Esophagus muscularis mucosa (tissue), 4 donors: ENCODE measurements around the gene DNAH6. TPM values are rescaled to one million over a fixed set of nuclear protein-coding genes. Genes with fewer than 3 reads are reported as not detected.

ENCODE experiments used
- DNase-seq: peaks from one replicate; pipeline ENCODE4 v3.0.0-alpha.2; 2017; ENCODE audit errors: extremely low spot score
- H3K27ac ChIP-seq, 4 donors: fragments of 200-600 bp; sonication (generic); replicated peaks in 1 of 4; 1 replicate in 3 of 4; 2 replicates in 1 of 4; pipeline ENCODE4 v1.5.1; 2016 to 2019; ENCODE audit warnings: mild to moderate bottlenecking in 1 of 4
- H3K27me3 ChIP-seq, 4 donors: fragments of 200-600 bp; sonication (generic); one replicate each; pipeline versions ENCODE4 v1.5.1 to v1.6.0; 2016 to 2019
- H3K36me3 ChIP-seq, 4 donors: fragments of 200-600 bp; sonication (generic); one replicate each; pipeline ENCODE4 v1.5.1; 2016 to 2019
- H3K4me1 ChIP-seq, 4 donors: fragments of 200-600 bp; sonication (generic); one replicate each; pipeline ENCODE4 v1.5.1; 2016 to 2019
- H3K4me3 ChIP-seq, 4 donors: fragments of 200-600 bp; sonication (generic); 1 replicate in 2 of 4; 2 replicates in 2 of 4; pipeline ENCODE4 v1.5.1; 2016 to 2019; ENCODE audit warnings: mild to moderate bottlenecking in 4 of 4, moderate library complexity in 1 of 4
- H3K9me3 ChIP-seq, 4 donors: fragments of 200-600 bp; sonication (generic); 1 replicate in 3 of 4; 2 replicates in 1 of 4; pipeline ENCODE4 v1.5.1; 2016 to 2019
- CTCF ChIP-seq, 3 experiments: fragments of 200-600 bp in 2 of 3; fragments of 450-650 bp in 1 of 3; sonication (generic) in 2 of 3; IDR thresholded peaks; one replicate each; pipeline ENCODE4 v1.5.1; 2017 to 2019; ENCODE audit warnings: antibody characterized with exemption in 3 of 3, mild to moderate bottlenecking in 2 of 3, moderate library complexity in 1 of 3
- EP300 ChIP-seq: sonication (generic); formaldehyde crosslinking; IDR thresholded peaks from one replicate; pipeline ENCODE4 v1.6.1; 2017; ENCODE audit warnings: antibody characterized with exemption
- POLR2A ChIP-seq: fragments of 450-650 bp; IDR thresholded peaks from one replicate; pipeline ENCODE4 v1.6.1; 2017; ENCODE audit warnings: antibody characterized with exemption, moderate library complexity, mild to moderate bottlenecking, low read depth
- POLR2AphosphoS5 ChIP-seq, 2 donors: sonication (generic); formaldehyde crosslinking; IDR thresholded peaks; one replicate each; pipeline ENCODE4 v1.6.1; 2017; ENCODE audit warnings: antibody characterized with exemption in 2 of 2
- WGBS: methylation state at CpG from one replicate; pipeline ENCODE4 v1.1.5; 2018; 5-methylcytosine and 5-hydroxymethylcytosine counted together
- intact Hi-C: fragments of 100-400 bp; cut with DNase I; formaldehyde crosslinking; loops from one replicate; pipeline ENCODE4 v1.15.1; 2023
- total RNA-seq, 4 donors: library from RNA; depleted of rRNA; stranded (reverse); fragments of >200 nt; gene quantifications; one replicate each; pipeline versions ENCODE4 v1.1.0 to v1.2.1, GENCODE V29; 2016

The DNAH6 gene
- total RNA-seq, 4 donors from 2014 or later, result 0.11 to 0.42 (median 0.23) TPM

DNA sequence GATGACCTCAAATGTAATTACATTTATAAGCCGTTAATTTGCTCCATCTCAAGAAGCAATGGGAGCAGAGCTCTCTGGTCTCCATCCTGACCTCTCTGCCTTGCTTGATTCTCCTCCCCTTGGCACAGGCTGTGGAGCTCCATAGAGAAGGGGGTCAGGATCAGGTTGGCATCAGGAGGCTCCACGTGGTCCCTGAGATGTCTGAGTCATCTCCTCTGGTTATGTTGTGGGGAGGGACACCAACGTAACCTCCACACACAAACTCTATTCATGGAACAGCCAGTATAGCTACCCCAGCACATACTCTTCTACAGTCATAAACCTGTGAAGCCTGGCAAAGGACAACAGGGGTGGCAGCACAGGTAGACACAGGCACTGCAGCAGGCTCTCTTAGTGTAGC lies 335.6 kb downstream of the DNAH6 start:
- TF ChIP-seq POLR2AphosphoS5 (IDR thresholded peaks at IDR 0.05) (no peak), CTCF (IDR thresholded peaks at IDR 0.05) (no peak), POLR2A (no peak), EP300 (no peak)
- H3K36me3 ChIP-seq, result no peaks in the 10 kb centered on the region
- no peaks in the 10 kb centered on the region for H3K9me3 ChIP-seq
- 65% methylated on average over 2 of the region's 3 CpGs for WGBS
- H3K27me3 ChIP-seq, result peaks cover 0 to 4% (median 0%) of the 10 kb centered on the region in 4 donors
- no peak overlapping the region for H3K4me3 ChIP-seq
- DNase-seq, result no peak
- no peak overlapping the region for H3K27ac ChIP-seq
- peaks cover 0 to 1% (median 0%) of the 10 kb centered on the region in 4 donors for H3K4me1 ChIP-seq
- intact Hi-C loops, result no loop called here

DNA sequence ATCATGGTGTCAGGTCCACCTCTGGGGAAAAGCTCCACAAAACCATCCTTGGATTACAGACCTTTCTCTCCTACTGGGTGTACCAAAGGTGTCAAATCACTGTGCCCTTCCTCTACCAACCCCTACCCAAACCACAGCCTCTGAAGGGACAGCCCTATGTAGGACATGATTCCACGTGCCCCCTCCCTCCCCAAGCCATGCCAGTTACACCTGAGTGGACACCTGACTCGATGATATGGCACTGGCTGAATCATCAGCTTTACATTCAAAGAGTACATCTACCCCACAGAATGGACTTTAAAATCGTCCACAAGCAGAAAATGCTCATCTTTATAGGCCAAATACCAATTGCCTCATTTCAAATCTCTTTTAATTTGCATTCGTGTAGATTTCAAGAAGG lies 338.6 kb downstream of the DNAH6 start:
- Histone ChIP-seq H3K4me1 (no peaks in the 10 kb centered on the region), H3K4me3 (no peak overlapping the region), H3K36me3 (no peaks in the 10 kb centered on the region), H3K27ac (no peak overlapping the region), H3K27me3 (peaks cover 0 to 7% (median 0%) of the 10 kb centered on the region in 4 donors), H3K9me3 (no peaks in the 10 kb centered on the region)
- intact Hi-C loops, result no loop called here
- 74% methylated on average over 4 of the region's 4 CpGs for WGBS
- TF ChIP-seq CTCF (IDR thresholded peaks at IDR 0.05) (no peak), POLR2AphosphoS5 (IDR thresholded peaks at IDR 0.05) (no peak), POLR2A (no peak), EP300 (no peak)
- no peak for DNase-seq

- intact Hi-C loops, result no loop called here
- no peaks in the 10 kb centered on the region for H3K36me3 ChIP-seq
- H3K9me3 ChIP-seq, result no peaks in the 10 kb centered on the region
- 31% methylated on average over 11 of the region's 11 CpGs for WGBS
- no peaks in the 10 kb centered on the region for H3K4me1 ChIP-seq
- H3K4me3 ChIP-seq, result no peak overlapping the region
- no peak for DNase-seq
- no peak for TF ChIP-seq EP300
- TF ChIP-seq POLR2AphosphoS5 (IDR thresholded peaks at IDR 0.05), result no peak
- no peak for TF ChIP-seq CTCF (IDR thresholded peaks at IDR 0.05)
- no peak for TF ChIP-seq POLR2A
- peaks cover 0 to 7% (median 0%) of the 10 kb centered on the region in 4 donors for H3K27me3 ChIP-seq
- H3K27ac ChIP-seq, result no peak overlapping the region
These were observed 339.4 kb downstream of the DNAH6 start for GRCh38 chr2:84855731-84856130.

- H3K9me3 ChIP-seq, result no peaks in the 10 kb centered on the region
- H3K27ac ChIP-seq, result no peak overlapping the region
- peaks cover 0 to 7% (median 0%) of the 10 kb centered on the region in 4 donors for H3K27me3 ChIP-seq
- H3K4me3 ChIP-seq, result no peak overlapping the region
- no peaks in the 10 kb centered on the region for H3K4me1 ChIP-seq
- intact Hi-C loops, result no loop called here
- H3K36me3 ChIP-seq, result no peaks in the 10 kb centered on the region
- TF ChIP-seq EP300, result no peak
- TF ChIP-seq CTCF (IDR thresholded peaks at IDR 0.05), result no peak
- no peak for TF ChIP-seq POLR2AphosphoS5 (IDR thresholded peaks at IDR 0.05)
- TF ChIP-seq POLR2A, result no peak
- no peak for DNase-seq
- 84% methylated on average over 6 of the region's 6 CpGs for WGBS
These were observed 340.5 kb downstream of the DNAH6 start for GRCh38 chr2:84856787-84857186.

DNA sequence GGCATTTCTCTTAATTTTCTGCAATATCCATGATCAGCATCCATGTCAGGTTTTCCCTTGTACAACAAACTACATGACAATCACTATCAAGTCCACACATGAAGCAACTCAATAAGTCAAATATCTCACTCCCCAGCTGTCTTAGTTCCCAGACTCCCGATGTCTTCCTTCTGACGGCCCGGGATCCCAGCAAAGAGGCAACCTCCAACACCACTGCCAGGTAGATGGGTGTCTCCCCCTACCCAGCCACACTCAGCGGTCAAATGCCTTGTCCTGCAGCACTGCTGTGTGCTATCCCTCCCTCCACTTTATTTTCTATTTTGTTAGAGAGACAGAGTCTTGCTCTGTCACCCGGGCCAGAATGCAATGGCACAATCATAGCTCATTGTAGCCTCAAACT lies 341.3 kb downstream of the DNAH6 start:
- WGBS, result 95% methylated on average over 5 of the region's 5 CpGs
- Histone ChIP-seq H3K4me3 (no peak overlapping the region), H3K4me1 (no peaks in the 10 kb centered on the region), H3K9me3 (no peaks in the 10 kb centered on the region), H3K36me3 (no peaks in the 10 kb centered on the region), H3K27me3 (peaks cover 0 to 4% (median 0%) of the 10 kb centered on the region in 4 donors), H3K27ac (no peak overlapping the region)
- no peak for DNase-seq
- TF ChIP-seq EP300, result no peak
- TF ChIP-seq POLR2A, result no peak
- no peak for TF ChIP-seq POLR2AphosphoS5 (IDR thresholded peaks at IDR 0.05)
- TF ChIP-seq CTCF (IDR thresholded peaks at IDR 0.05), result no peak
- intact Hi-C loops, result no loop called here
